ENCODE results near the gene RCC1.
"Not testable (repeated sequence)": the region's sequence is repeated elsewhere in the genome, so short reads cannot be mapped to it uniquely, and the experiment has no call there.

The RCC1 gene

DNA sequence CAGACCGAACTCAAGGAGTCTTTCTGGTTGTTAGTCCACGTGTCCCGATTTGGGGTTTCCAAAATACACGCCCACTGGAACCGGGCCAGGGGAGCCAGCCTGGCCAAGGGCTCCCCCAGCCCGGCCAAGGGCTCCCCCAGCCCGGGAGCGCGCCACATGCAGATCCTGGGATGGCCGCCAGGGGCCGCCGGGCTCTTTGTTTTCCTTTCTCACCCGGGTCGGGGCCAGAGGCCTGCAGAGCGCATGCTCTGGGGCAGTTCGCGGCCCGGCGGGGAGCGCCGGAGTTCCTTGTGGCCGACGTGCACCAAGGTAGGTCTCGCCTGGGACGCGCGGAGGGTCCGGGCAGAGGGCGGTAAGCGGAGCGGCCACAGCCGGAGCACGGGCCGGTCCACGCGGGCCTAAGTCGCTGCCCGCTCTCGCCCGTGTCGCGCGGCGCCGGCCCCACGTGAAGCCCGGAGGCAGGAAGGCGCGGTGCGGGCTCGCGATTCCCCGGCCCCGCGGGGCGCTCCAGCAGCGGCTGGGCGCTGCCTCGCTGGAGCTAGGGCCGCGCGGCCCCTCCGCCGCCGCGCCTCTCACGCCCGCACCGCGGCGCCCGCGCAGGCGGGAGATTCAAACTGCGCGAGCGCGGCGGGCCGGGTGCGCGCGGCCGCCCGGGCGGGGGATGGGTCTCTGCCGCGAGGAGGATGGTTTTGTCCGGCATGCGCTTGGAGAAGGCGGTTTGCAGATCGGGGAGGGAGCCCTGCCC, 12.3 kb downstream of the RCC1 start:
- Histone ChIP-seq H3K27ac (ENCODE audit: insufficient read depth in 1 of 2, low read depth in 1 of 2, low read length in 2 of 2, poor library complexity in 1 of 2, severe bottlenecking in 2 of 2) (peak overlapping the region in 1 of 2 experiments; percentile 71), H3K4me1 (ENCODE audit: control extremely low read depth in 1 of 4, control insufficient read depth in 4 of 4, insufficient read depth in 4 of 4, low read length in 3 of 4) (peaks cover 2 to 20% (median 18%) of the 10 kb centered on the region in 4 experiments), H3K9me3 (ENCODE audit: control extremely low read depth in 1 of 5, control insufficient read depth in 4 of 5, insufficient read depth in 2 of 5, low read depth in 1 of 5, low read length in 4 of 5) (no peaks in the 10 kb centered on the region), H3K27me3 (replicated peaks in 2 of 5; ENCODE audit: control insufficient read depth in 4 of 5, insufficient read depth in 5 of 5, low read length in 4 of 5) (no peaks in the 10 kb centered on the region), H3K4me3 (ENCODE audit: control insufficient read depth in 1 of 7, extremely low read depth in 1 of 7, insufficient read depth in 4 of 7, low read depth in 2 of 7, low read length in 6 of 7) (peak overlapping the region; percentile 78 to 93 (median 81)), H3K36me3 (ENCODE audit: control insufficient read depth in 4 of 4, insufficient read depth in 4 of 4, low read length in 3 of 4) (peaks cover 3 to 25% (median 10%) of the 10 kb centered on the region in 4 experiments)
- peak; percentile 87 to 91 (median 89) for DNase-seq
- POLR2A ChIA-PET = interaction anchor here (1.0 to 1.7 kb wide), 3 partner anchors 8 to 85 kb away, joined by 3 to 7 read pairs (median 4); no protein-coding TSS in a partner anchor
- CTCF ChIA-PET = interaction anchor here (0.8 to 3.2 kb wide), 6 partner anchors 8 to 86 kb away, joined by 3 to 28 read pairs (median 4); no protein-coding TSS in a partner anchor
- WGBS (ENCODE audit: insufficient coverage) = 0% methylated on average over 63 of the region's 92 CpGs

DNA sequence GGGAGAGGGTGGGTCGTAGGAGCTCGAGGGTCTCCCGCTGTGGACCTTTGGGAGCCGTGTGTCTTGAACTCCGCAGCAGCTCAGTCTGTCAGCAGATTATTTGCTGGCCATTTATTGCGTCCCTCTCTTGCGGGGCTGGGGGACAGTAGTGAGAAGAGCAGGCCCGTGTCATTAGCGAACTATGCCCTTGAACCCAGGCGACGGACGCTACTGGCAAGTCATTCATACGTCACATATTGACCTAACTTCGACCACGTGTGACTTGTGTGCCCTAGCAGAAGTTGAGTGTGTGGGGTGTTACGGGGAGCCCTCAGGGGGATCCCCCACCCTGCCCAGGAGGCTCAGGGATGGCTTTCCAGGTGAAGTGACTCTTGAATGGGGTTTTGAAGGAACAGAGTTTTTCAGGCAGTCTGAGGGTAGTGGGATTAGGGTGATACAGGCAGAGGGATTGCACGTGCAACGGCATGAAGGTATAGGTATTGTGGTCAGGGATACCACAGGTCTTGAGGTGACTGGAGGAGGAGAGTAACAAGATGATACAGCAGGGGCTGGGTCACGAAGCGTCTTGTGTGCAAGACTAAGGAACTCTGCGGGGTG, 13.0 kb downstream of the RCC1 start:
- Histone ChIP-seq H3K36me3 (ENCODE audit: control insufficient read depth in 4 of 4, insufficient read depth in 4 of 4, low read length in 3 of 4) (peaks cover 0 to 24% (median 8%) of the 10 kb centered on the region in 4 experiments), H3K4me3 (ENCODE audit: control insufficient read depth in 1 of 7, extremely low read depth in 1 of 7, insufficient read depth in 4 of 7, low read depth in 2 of 7, low read length in 6 of 7) (peak overlapping the region; percentile 78 to 93 (median 81)), H3K27ac (ENCODE audit: insufficient read depth in 1 of 2, low read depth in 1 of 2, low read length in 2 of 2, poor library complexity in 1 of 2, severe bottlenecking in 2 of 2) (peak overlapping the region in 1 of 2 experiments; percentile 71), H3K9me3 (ENCODE audit: control extremely low read depth in 1 of 5, control insufficient read depth in 4 of 5, insufficient read depth in 2 of 5, low read depth in 1 of 5, low read length in 4 of 5) (no peaks in the 10 kb centered on the region), H3K27me3 (replicated peaks in 2 of 5; ENCODE audit: control insufficient read depth in 4 of 5, insufficient read depth in 5 of 5, low read length in 4 of 5) (no peaks in the 10 kb centered on the region), H3K4me1 (ENCODE audit: control extremely low read depth in 1 of 4, control insufficient read depth in 4 of 4, insufficient read depth in 4 of 4, low read length in 3 of 4) (peaks cover 2 to 20% (median 18%) of the 10 kb centered on the region in 4 experiments)
- ChIA-PET POLR2A (interaction anchor here (1.0 to 1.2 kb wide), 2 partner anchors 9 to 62 kb away, joined by 3 to 7 read pairs; no protein-coding TSS in a partner anchor), CTCF (interaction anchor here (0.8 to 3.2 kb wide), 5 partner anchors 9 to 85 kb away, joined by 3 to 28 read pairs (median 5); no protein-coding TSS in a partner anchor)
- peak in 2 of 3 donors; percentile 45 to 56 for DNase-seq
- 22% methylated on average over 12 of the region's 21 CpGs for WGBS (ENCODE audit: insufficient coverage)

DNA sequence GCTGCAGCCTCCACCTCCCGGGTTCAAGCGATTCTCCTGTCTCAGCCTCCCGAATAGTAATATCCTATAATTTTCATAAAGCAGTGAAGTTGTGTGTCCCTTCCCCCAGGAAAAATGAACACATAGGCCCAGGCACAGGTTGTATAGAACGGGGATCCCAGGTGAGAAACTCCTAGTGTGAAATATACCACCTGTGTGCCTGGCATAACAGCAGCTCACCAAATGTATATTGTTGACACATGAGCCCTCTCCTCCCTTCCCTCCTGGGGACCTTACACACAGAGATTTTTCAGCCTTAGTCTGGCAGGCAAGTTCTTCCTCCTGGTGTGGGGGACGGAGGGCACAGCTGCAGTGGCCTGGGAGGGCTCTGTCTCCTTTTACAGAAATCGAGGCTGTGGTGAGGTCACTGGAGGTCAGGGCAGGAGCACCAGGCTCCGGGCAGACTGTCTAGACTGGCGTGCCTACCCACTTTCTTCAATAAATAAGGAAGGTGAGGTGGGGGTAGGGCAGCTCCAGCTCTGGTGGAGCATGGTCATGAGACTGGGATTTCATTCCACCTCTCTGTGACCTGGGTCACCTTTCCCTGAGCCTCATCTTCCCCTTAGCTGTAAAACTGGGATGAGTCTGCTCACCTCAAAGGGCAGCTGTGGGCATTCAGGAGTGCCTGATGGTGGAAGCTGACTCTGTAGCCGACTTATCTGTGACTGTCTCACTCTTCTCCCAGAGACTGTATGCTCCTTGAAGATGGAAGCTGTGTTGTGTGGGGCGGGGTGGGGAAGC, 14.3 kb downstream of the RCC1 start:
- no peak overlapping the region for H3K27ac ChIP-seq (ENCODE audit: insufficient read depth in 1 of 2, low read depth in 1 of 2, low read length in 2 of 2, poor library complexity in 1 of 2, severe bottlenecking in 2 of 2)
- peaks cover 3 to 30% (median 8%) of the 10 kb centered on the region in 4 experiments for H3K36me3 ChIP-seq (ENCODE audit: control insufficient read depth in 4 of 4, insufficient read depth in 4 of 4, low read length in 3 of 4)
- DNase-seq = no peak
- CTCF ChIA-PET = no interaction called here
- POLR2A ChIA-PET = no interaction called here
- no peaks in the 10 kb centered on the region for H3K27me3 ChIP-seq (replicated peaks in 2 of 5; ENCODE audit: control insufficient read depth in 4 of 5, insufficient read depth in 5 of 5, low read length in 4 of 5)
- peaks cover 2 to 20% (median 18%) of the 10 kb centered on the region in 4 experiments for H3K4me1 ChIP-seq (ENCODE audit: control extremely low read depth in 1 of 4, control insufficient read depth in 4 of 4, insufficient read depth in 4 of 4, low read length in 3 of 4)
- H3K4me3 ChIP-seq (ENCODE audit: control insufficient read depth in 1 of 7, extremely low read depth in 1 of 7, insufficient read depth in 4 of 7, low read depth in 2 of 7, low read length in 6 of 7) = no peak overlapping the region
- H3K9me3 ChIP-seq (ENCODE audit: control extremely low read depth in 1 of 5, control insufficient read depth in 4 of 5, insufficient read depth in 2 of 5, low read depth in 1 of 5, low read length in 4 of 5) = no peaks in the 10 kb centered on the region
- 95% methylated on average over 3 of the region's 10 CpGs for WGBS (ENCODE audit: insufficient coverage)

DNA sequence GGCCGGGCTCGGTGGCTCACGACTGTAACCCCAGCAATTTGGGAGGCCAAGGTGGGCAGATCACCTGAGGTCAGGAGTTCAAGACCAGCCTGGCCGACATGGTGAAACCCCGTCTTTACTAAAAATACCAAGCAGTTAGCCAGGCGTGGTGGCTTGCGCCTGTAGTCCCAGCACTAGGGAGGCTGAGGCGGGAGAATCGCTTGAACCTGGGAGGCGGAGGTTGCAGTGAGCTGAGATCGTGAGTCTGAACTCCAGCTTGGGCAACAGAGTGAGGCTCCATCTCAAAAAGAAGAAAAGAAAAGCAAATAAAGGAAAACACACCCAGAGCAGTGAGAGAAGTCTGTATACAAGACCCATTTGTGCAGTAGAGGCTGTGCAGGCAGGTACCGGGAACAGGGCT, 15.0 kb downstream of the RCC1 start:
- POLR2A ChIA-PET; H3K4me3 ChIP-seq (ENCODE audit: control insufficient read depth in 1 of 7, extremely low read depth in 1 of 7, insufficient read depth in 4 of 7, low read depth in 2 of 7, low read length in 6 of 7); H3K27me3 ChIP-seq (replicated peaks in 2 of 5; ENCODE audit: control insufficient read depth in 4 of 5, insufficient read depth in 5 of 5, low read length in 4 of 5); H3K27ac ChIP-seq (ENCODE audit: insufficient read depth in 1 of 2, low read depth in 1 of 2, low read length in 2 of 2, poor library complexity in 1 of 2, severe bottlenecking in 2 of 2); H3K9me3 ChIP-seq (ENCODE audit: control extremely low read depth in 1 of 5, control insufficient read depth in 4 of 5, insufficient read depth in 2 of 5, low read depth in 1 of 5, low read length in 4 of 5); DNase-seq: not testable (repeated sequence)
- CTCF ChIA-PET = interaction anchor here (1.9 kb wide), 1 partner anchor 33 kb away, joined by 5 read pairs; the partner anchor contains the start of gene TRNAU1AP
- H3K36me3 ChIP-seq (ENCODE audit: control insufficient read depth in 4 of 4, insufficient read depth in 4 of 4, low read length in 3 of 4) = peaks cover 3 to 30% (median 7%) of the 10 kb centered on the region in 4 experiments
- peaks cover 2 to 20% (median 18%) of the 10 kb centered on the region in 4 experiments for H3K4me1 ChIP-seq (ENCODE audit: control extremely low read depth in 1 of 4, control insufficient read depth in 4 of 4, insufficient read depth in 4 of 4, low read length in 3 of 4)
- 99% methylated on average over 11 of the region's 12 CpGs for WGBS (ENCODE audit: insufficient coverage)

DNA sequence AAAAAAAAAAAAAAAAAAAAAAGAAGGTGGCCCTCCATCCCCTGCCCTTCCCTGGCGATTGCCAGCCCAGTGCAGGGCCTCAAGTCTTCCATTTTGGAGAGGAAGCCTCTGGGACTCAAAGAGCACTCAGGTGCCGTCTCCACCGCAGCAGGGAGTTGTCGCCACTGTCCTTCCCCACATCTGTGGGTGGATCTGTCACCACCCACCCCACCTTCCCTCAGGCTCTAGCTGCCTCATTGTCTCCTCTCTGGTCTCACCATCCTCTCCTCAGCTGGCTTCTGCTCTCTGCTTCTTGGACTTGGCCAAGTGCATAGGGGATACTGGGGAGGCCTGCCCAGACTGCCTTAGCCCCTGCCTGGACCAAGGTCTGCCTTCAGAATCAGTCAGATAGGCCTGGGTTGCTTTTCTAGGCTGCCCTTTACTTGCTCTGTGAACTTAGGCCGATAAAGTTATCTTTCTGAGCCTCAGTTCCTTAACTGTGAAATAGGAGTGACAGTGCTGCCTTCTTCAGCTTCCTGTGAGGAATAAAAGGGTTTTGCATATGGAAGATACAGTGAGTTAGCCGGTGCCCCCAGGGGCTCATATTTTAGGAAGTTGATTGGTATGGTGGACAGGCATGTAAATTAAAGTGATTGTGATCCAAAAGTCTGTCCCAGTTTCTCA, 15.8 kb downstream of the RCC1 start:
- 79% methylated on average over 5 of the region's 6 CpGs for WGBS (ENCODE audit: insufficient coverage)
- H3K4me3 ChIP-seq (ENCODE audit: control insufficient read depth in 1 of 7, extremely low read depth in 1 of 7, insufficient read depth in 4 of 7, low read depth in 2 of 7, low read length in 6 of 7) = no peak overlapping the region
- ChIA-PET POLR2A (no interaction called here), CTCF (interaction anchor here (1.7 to 1.9 kb wide), 3 partner anchors 32 to 357 kb away, joined by 5 read pairs; partner anchors contain the start of gene TRNAU1AP)
- no peak for DNase-seq
- no peaks in the 10 kb centered on the region for H3K27me3 ChIP-seq (replicated peaks in 2 of 5; ENCODE audit: control insufficient read depth in 4 of 5, insufficient read depth in 5 of 5, low read length in 4 of 5)
- peak overlapping the region in 1 of 2 experiments; percentile 32 for H3K27ac ChIP-seq (ENCODE audit: insufficient read depth in 1 of 2, low read depth in 1 of 2, low read length in 2 of 2, poor library complexity in 1 of 2, severe bottlenecking in 2 of 2)
- peaks cover 2 to 20% (median 18%) of the 10 kb centered on the region in 4 experiments for H3K4me1 ChIP-seq (ENCODE audit: control extremely low read depth in 1 of 4, control insufficient read depth in 4 of 4, insufficient read depth in 4 of 4, low read length in 3 of 4)
- H3K36me3 ChIP-seq (ENCODE audit: control insufficient read depth in 4 of 4, insufficient read depth in 4 of 4, low read length in 3 of 4) = peaks cover 3 to 30% (median 7%) of the 10 kb centered on the region in 4 experiments
- no peaks in the 10 kb centered on the region for H3K9me3 ChIP-seq (ENCODE audit: control extremely low read depth in 1 of 5, control insufficient read depth in 4 of 5, insufficient read depth in 2 of 5, low read depth in 1 of 5, low read length in 4 of 5)

DNA sequence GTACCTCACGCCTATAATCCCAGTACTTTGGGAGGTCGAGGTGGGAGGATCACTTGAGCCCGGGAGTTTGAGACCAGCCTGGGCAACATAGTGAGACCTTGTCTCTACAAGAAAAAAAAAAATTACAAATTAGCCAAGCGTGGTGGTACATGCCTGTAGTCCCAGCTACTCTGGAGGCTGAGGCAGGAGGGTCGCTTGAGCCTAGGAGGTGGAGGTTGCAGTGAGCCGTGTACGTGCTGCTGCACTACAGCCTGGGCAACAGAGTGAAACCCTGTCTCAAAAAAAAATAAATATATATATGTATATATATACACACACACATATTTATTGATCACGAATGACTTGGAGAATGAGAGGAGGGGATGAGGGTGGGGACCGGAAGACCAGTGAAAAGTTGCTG, 16.7 kb downstream of the RCC1 start:
- POLR2A ChIA-PET; H3K9me3 ChIP-seq (ENCODE audit: control extremely low read depth in 1 of 5, control insufficient read depth in 4 of 5, insufficient read depth in 2 of 5, low read depth in 1 of 5, low read length in 4 of 5); H3K4me3 ChIP-seq (ENCODE audit: control insufficient read depth in 1 of 7, extremely low read depth in 1 of 7, insufficient read depth in 4 of 7, low read depth in 2 of 7, low read length in 6 of 7); DNase-seq; H3K27ac ChIP-seq (ENCODE audit: insufficient read depth in 1 of 2, low read depth in 1 of 2, low read length in 2 of 2, poor library complexity in 1 of 2, severe bottlenecking in 2 of 2); H3K27me3 ChIP-seq (replicated peaks in 2 of 5; ENCODE audit: control insufficient read depth in 4 of 5, insufficient read depth in 5 of 5, low read length in 4 of 5): not testable (repeated sequence)
- 100% methylated on average over 4 of the region's 9 CpGs for WGBS (ENCODE audit: insufficient coverage)
- Histone ChIP-seq H3K36me3 (ENCODE audit: control insufficient read depth in 4 of 4, insufficient read depth in 4 of 4, low read length in 3 of 4) (peaks cover 3 to 34% (median 7%) of the 10 kb centered on the region in 4 experiments), H3K4me1 (ENCODE audit: control extremely low read depth in 1 of 4, control insufficient read depth in 4 of 4, insufficient read depth in 4 of 4, low read length in 3 of 4) (peaks cover 2 to 20% (median 17%) of the 10 kb centered on the region in 4 experiments)
- CTCF ChIA-PET = interaction anchor here (0.7 to 1.9 kb wide), 5 partner anchors 31 to 356 kb away, joined by 3 to 5 read pairs (median 5); partner anchors contain the start of gene TRNAU1AP

All from common myeloid progenitor, CD34-positive (primary cell).